IMR-90 (cell line): Measurements from ENCODE around the gene SDHB.

Experiments used
- MXI1 ChIP-seq: IDR thresholded peaks from 2 replicates; pipeline ENCODE4 v1.6.1; 2012; ENCODE audit warnings: low read depth, mild to moderate bottlenecking, low read length, moderate library complexity, borderline replicate concordance
- POLR2A ChIP-seq: IDR thresholded peaks from 2 replicates; pipeline ENCODE4 v1.6.1; 2012; ENCODE audit warnings: mild to moderate bottlenecking, low read depth, low read length
- TF ChIP-seq, protein P1 (sequence below): fragments of 150-350 bp; IDR thresholded peaks from 2 replicates; pipeline ENCODE4 v1.6.1; 2016; ENCODE audit warnings: low read depth, mild to moderate bottlenecking, low read length, moderate library complexity, borderline replicate concordance

DNA sequence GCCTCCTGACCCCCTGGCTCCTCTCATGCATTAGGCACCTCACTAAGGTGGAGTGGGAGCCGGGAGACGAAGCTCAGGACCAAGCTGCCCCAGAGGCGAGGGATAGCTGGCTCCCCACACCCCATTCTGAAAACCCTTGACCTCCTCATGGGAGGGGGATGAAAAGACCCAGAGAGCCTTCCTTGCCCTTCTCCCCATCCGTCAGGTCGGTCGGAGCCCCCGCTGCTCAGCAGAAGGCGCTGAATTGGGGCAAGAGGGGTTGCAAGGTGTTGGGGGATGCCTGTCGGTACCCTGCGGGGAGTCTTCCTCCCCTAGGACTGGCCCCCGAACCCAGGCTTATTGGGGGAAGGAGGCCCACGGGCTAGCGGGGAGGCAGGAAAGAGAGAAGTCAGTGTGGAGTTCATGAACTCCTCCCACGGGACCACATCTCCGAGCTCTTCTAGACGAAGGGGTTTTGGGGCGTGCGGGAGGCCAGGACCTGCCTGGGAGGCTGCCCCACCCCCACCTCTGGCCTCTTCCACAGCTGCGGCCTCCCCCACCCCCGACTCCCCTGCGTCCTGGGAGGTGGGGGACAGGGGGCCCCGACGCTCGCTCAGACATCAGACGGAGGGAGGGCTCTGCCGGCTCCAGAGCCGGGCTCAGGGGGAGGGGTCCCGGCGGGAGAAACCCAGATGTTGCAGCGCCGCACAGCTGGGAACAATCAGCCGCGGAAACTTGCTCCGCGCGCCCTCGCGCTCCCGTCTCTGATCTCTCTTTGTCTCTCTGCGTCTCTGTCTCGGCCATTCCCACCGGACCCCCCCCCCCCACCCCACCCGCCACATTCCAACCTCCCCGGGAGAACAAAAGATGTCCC is 74.1 kb downstream of the SDHB start:
- TF ChIP-seq MXI1 = no peak
- TF ChIP-seq, protein P1, sequence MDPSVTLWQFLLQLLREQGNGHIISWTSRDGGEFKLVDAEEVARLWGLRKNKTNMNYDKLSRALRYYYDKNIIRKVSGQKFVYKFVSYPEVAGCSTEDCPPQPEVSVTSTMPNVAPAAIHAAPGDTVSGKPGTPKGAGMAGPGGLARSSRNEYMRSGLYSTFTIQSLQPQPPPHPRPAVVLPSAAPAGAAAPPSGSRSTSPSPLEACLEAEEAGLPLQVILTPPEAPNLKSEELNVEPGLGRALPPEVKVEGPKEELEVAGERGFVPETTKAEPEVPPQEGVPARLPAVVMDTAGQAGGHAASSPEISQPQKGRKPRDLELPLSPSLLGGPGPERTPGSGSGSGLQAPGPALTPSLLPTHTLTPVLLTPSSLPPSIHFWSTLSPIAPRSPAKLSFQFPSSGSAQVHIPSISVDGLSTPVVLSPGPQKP = no peak
- no peak for TF ChIP-seq POLR2A
